Smooth muscle cell of the brain vasculature (primary cell): ENCODE measurements around the gene RPL37.
A peak's percentile ranks its signal among the peaks of the same experiment; 100 is the strongest.
"Not testable (repeated sequence)": the region's sequence is repeated elsewhere in the genome, so short reads cannot be mapped to it uniquely, and the experiment has no call there.

ENCODE experiments used
- DNase-seq: peaks from one replicate; pipeline ENCODE4 v3.0.0-alpha.2; 2012; ENCODE audit warnings: low read depth, low spot score

RPL37 gene

DNA sequence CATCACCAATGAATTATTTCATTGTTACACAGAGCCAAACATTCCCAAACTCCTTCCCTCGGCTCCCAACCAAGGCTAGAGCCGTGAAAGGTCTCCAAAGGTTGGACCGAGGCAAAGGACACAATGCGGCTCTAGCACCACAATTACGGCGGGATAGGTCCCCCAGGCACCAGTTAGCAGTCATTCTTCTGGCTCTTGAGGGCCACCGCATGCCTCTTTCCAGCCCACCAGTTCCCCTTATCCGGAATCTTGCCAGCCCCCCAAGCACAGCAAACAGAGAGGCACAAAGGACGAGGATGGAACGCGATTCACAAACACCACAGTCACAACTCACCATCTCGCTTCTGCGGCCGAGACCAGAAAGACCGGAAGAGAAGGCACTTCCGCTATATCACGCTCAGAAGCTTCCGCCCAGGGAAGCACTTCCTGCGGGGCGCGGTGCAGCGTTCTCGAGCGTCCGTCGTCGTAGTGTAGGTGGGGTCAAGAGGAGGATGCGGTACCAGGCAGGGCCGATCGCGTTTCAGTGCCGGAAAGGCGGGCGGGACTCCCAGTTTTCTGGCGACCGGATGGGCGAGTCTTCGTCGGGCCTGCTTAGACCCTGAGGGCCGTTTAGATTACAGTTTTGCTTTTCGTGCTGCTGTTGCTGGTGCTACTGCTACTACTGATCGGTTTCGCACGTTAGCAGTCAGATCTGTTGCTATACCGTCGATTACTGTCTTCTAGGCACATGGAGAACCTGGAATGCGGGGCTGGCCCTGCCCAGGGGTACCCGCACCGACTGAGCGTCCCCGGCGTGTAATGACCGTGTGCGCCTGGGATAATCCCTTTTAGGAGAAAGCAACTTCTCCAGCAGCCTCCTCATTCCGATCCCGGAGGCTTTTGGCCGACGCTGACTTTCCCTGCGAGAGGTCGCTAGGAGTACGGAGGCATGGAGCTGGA lies at the start of gene RPL37:
Gene RPL37, minus strand, starts transcription at position 374 of the 939 bp plus-strand sequence. Its CDS starts 37 bp downstream, at position 337.
- peak; percentile 89 for DNase-seq

DNA sequence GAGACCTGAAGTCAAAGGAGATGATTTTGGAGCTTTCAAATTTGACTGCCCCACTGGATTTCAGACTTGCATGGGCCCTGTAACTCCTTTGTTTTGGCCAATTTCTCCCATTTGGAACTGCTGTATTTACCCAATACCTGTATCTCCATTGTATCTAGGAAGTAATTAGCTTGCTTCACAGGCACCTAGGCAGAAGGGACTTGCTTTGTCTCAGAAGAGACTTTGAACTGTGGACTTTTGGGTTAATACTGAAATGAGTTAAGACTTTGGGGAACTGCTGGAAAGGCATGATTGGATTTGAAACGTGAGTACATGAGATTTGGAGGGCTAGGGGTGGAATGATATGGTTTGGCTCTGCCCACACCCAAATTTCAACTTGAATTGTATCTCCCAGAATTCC lies 48.0 kb upstream of the RPL37 start:
- not testable (repeated sequence) for DNase-seq

DNA sequence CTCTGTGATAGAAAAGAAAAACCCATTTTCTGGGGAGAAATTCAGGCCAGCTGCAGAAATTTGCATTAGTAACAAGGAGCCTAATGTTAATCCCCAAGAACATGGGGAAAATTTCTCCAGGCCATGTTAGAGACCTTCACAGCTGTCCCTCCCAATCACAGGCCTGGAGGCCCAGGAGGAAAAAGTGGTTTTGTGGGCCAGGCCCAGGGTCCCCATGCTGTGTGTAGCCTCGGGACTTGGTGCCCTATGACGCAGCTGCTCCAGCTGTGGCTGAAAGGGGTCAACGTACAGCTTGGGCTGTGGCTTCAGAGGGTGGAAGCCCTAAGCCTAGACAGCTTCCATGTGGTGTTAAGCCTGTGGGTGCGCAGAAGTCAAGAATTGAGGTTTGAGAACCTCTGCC lies 47.3 kb upstream of the RPL37 start:
- no peak for DNase-seq

DNA sequence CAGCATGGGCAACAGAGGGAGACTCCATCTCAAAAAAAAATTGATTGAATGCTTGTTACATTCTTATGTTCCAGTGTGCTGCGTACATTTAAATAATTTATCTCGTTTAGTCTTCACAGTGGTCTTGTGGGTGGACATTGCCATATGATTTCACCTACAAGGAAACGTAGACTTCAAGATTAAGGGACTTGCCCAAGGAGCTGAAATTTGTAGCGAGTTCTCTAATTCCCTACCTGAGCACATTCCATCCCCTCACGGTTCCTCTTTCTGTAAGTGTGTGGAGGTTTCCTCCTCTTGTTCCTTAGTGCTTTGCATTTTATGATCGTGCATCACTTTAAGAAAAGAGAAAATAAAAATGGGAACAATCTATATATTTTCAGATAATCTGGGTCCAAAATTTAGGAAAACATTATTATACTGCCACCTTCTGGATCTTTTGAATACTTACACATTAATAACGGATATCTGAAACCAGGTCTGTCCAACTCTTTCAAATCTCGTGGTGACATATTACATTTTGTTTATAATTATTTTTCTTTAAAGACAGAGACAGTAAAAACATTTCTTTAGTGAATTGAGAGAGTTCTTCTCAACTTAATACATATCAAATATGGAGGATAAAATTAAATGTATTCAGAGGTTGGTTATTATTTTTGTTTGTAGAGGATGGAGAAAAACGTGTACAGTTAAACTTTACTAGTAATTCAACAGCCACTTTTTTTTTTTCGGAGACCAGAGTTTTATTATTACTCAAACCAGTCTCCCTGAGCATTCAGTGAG lies 44.3 kb upstream of the RPL37 start:
- DNase-seq: peak; percentile 7

DNA sequence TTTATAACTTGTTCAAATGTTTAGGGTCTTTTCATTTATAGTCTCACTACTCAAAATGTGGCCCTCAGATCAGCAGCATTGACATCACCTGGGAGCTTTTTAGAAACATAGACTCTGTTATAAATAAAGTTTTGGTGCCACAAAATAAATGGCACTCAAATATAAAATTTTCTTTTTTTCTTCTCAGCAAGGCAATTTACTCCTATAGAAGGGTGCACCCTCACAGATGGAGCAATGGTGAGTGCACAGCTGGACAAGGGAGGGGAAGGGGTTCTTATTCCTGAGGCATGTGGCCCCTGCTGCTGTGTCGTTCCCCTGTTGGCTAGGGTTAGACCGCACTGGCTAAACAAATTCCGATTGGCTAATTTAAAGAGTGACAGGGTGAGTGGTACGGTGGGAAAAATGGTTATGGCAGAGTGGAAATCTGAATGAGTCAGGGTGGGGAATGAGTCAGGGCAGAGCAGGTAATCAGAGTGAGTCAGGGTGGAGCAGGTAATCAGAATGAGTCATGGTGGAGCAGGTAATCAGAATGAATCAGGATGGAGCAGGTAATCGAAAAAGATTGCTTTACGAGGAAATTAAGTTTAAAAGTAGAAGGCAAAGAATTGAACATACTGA lies 42.5 kb upstream of the RPL37 start:
- DNase-seq: no peak

DNA sequence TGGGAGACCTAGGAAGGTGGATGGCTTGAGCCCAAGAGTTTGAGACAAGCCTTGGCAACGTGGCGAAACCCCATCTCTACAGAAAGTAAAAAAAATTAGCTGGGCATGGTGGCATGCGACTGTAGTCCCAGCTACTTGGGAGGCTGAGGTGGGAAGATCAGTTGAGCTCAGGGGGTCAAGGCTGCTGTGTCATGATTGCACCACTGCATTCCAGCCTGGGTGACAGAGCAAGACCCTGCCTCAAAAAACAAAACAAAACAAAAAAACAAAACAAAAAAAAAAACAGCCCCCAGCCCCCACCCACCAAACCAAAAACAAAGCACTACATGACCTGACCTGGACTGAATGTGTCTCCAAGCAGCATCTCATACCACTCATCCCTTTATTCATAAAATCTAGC lies 40.9 kb upstream of the RPL37 start:
- DNase-seq: no peak

DNA sequence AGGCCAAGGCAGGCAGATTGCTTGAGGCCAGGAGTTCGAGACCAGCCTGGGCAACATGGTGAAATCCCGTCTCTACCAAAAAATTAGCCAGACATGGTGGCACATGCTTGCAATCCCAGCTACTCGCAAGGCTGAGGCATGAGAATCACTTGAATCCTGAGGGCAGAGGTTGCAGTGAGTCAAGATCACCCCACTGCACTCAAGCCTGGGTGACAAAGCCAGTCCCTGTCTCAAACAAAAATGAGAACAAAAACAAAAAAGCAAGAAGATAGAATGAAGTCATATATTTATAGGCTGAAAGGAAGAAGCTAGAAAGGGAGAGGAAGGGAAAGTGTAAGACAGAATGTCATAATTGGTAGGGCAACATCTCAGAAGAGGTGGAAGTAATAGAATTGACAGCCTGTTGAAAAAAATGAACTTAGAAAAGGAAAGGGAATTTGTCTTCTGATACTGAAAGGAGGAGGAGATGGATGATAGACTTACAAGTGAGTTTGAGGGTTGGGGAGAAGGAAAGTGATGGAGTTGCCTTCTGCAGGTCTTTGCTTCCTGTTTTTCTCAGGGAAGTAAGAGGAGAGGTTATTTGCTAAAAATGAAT lies 38.4 kb upstream of the RPL37 start:
- DNase-seq: no peak

DNA sequence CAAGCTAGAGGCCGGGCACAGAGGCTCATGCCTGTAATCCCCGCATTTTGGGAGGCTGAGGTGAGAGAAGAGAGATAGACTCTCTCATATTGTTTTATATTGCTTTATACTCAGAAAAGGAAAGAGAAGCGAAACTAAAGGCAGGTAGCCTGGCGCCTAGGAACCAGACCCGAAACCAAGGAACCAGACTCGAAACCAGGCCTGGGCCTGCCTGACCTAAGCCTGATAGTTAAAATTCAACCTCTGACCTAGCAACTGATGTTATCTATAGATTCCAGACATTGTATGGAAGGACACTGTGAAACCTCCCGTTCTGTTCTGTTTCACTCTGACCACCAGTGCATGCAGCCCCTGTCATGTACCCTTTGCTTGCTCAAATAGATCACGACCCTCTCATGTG lies 37.2 kb upstream of the RPL37 start:
- DNase-seq: not testable (repeated sequence)

DNA sequence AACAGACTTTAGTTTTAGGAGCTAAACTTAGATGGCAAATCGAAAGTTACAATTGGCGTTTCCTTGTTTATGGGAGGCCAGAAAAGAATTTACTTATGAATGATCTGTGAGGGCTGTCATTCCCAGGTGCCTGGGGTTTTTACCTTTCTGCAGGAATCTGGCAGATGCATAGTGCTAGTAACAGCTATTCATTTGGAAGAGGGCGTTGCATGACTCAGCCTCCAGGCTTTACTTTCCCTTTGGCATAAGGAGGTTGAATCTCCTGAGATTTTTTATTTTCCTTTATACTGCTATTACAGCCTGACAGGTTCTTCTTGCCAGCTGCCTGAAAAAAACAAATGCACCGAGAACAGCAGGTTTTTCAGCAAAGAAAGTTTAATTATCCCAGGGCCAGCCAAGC lies 36.2 kb upstream of the RPL37 start:
- no peak for DNase-seq

DNA sequence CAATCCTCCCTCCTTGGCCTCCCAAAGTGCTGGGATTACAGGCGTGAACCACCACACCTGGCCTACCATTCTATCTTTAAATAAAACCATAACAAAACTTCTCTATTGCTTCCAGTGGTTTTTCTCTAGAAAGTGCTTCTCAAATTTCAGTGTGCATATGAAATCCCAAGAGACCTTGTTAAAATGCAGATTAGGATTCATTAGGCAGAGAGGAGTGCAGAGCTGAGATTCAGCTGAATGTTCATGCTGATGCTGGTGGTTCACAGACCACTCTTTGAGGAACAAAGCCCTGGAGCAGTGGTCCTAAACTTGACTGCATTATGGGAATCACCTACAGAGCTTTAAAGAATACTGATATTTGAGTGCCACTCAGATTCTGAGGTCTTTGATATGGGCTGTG lies 34.4 kb upstream of the RPL37 start:
- DNase-seq: no peak

DNA sequence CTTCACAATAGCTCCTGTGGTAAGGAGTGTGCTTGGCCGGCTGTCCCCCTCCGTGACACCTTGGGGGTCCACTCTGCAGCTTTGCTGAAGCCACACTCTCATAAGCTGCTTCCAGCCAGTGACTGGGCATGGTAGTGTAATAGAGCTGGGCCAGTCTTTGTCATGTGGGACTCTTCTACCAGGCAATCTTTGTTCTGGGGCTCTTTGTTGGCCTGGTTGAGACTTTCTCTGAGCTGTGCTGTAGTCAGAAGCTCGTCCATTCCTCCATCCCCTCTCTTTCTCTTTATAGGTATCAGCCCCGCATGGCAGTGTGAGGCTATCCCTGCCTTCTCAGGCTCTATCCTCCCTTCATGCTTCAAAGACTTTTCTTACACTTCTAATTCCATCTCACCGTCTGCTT lies 31.8 kb upstream of the RPL37 start:
- DNase-seq: no peak

DNA sequence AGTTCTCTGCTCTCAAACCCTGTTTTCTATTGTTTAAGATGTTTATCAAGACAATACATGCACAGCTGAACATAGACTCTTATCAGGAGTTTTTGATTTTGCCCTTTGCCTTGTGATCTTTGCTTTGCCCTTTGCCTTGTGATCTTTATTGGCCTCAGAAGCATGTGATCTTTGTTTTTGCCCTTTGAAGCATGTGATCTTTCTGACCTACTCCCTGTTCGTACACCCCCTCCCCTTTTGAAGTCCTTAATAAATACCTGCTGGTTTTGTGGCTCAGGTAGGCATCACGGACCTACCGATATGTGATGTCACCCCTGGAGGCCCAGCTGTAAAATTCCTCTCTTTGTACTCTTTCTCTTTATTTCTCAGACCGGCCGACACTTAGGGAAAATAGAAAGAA lies 30.0 kb upstream of the RPL37 start:
- not testable (repeated sequence) for DNase-seq

DNA sequence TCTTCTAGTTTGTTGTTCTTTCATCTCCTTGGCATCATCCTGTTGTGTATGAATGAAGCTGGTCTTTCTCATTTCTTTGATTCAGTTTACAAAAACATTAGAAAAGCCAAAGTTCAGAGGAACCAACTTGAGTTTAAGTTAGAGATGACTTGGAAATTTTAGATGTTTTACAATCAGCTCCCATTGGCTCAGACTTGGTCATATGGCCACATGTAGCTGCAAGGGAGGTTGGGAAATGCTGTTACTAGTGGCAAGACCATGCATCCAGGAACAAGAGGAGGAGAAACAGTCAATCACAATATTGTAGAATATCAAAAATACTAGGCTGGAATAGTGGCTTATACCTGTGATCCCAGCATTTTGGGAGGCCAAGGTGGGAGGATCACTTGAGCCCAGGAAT lies 25.7 kb upstream of the RPL37 start:
- DNase-seq: no peak

DNA sequence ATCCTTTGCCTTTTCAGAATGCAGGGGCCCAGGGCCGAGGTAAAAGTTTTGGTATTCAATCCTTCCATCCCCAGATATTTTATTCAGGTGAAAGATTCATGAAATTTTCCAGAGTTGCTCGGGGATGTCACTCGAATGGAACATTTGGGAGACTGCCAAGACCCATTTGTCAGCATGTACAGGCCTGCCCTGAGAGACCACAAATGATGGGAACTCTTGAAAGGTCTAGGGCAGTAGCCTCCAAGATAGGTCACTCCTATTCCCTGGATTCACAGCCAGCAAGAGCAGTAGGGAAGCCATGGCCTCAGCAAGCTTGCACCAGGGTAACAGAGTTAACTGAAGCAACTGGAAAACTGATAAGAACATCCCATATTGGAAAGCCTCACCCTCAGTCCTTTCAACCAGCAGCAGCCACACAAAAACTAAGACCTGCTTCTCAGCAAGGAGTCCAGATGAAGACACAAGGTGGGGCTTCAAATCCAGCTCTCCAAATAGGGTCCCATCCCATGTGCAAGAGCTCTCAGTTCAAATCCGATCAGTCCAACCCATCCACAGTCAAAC lies 18.7 kb upstream of the RPL37 start:
- DNase-seq: no peak

DNA sequence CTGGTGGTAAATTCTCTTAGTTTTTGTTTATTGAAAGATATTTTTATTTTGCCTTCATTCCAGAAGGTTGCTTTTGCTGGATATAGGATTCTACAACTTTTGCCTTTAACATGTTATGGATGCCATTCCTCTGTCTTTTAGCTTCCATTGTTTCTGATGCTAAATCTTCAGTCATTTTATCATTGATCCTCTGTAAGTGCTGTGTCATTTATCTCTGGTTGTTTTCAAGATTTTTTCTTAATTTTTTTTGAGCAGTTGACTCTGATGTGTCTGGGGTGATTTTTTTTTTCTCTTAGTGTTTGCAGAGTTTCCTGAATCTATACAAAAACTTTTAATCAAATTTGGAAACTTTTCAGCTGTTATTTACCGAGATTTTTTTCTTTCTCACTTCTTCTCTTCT lies 12.5 kb upstream of the RPL37 start:
- DNase-seq: no peak

DNA sequence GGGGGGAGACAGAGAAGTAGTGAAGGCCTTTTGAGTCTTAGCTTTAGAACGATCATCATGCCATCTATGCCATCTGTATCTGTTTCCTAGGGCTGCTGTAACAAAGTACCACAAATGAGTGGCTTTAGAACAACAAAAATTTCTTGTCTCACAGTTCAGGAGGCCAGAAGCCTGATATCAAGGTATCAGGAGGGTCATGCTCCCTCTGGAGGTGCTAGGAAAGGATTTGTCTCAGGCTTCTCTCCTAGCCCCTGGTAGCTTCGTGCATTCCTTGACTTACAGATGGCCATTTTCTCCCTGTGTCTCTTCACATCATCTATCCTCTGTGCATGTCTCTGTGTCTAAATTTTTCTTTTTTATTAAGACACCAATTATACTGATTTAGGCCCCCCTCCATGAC lies 11.3 kb upstream of the RPL37 start:
- no peak for DNase-seq

DNA sequence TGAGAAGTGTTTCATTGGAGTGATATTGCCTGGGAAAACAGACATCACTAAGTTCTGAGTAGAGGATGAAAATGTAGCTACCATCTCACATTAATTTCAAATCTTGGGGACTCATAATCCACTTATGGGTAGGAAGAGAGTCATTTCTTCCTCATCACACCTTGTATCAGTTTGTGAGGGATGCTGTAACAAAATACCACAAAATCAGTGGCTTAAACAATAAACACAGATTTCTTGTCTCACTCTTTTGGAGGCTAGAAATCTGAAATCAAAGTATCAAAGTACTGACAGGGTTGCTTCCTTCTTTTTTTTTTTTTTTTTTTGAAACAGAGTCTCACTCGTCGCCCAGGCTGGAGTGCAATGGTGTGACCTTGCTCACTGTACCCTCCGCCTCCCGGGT lies 9.5 kb upstream of the RPL37 start:
- no peak for DNase-seq

DNA sequence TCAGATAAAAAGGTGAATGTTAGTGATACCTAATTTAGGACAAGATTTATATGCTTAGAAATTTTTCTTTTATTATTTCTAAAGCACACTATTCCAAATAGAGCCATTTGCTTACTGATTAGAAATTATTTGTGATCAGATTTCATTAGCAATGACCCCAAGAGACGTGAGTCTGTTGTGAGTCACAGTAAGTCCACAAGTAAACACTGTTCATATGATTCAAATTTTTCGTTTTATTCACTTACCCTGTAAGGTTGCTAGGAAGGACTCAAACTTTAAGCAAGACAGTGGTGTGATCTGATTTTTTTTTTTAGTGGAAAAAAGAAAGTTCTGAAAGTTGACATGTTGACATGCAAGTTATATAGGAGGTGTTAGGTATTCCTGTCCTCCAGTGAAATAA lies 7.3 kb upstream of the RPL37 start:
- no peak for DNase-seq

DNA sequence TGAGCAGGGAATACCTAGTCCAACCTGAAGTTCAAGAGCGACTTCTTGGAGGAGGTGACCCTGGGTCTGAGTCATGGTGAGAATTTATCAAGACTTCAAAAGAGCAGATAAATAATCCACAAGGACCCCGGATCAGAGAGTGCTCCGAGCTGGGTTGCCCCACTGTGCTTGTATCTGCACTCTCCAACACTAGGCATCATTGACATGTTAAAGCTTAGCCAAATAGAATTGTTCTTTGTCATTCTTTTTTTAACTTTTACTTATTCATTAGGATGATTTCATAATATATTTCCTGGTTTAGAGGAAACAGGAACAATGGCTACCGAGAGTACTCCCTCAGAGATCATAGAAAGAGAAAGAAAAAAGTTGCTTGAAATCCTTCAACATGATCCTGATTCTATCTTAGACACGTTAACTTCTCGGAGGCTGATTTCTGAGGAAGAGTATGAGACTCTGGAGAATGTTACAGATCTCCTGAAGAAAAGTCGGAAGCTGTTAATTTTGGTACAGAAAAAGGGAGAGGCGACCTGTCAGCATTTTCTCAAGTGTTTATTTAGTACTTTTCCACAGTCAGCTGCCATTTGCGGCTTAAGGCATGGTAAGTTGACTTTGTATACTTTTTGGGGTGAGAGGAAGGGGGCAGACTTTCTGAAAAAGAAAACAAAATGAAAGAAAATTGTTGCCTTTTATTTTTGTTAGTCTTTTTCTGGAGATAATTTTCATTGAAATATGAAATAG lies 6.2 kb upstream of the RPL37 start, which contains the start of gene CARD6:
Gene CARD6, plus strand, starts transcription at position 300 of the 738 bp plus-strand sequence. Its CDS starts 16 bp downstream, at position 316.
- DNase-seq: no peak

DNA sequence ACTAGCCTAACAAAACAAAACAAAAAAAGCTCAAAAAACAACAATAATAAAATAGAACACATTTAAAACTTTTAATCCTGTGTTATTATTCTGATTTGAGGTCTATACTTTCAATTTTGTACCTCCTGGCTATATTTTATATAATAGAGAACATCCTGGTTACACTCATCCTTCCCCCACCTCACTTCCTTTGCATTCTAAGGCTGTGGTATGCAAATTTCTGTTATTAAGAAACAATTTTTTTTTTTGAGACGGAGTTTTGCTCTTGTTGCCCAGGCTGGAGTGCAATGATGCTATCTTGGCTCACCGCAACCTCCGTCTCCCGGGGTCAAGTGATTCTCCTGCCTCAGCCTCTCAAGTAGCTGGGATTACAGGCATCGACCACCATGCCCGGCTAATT lies 3.1 kb upstream of the RPL37 start:
- no peak for DNase-seq

DNA sequence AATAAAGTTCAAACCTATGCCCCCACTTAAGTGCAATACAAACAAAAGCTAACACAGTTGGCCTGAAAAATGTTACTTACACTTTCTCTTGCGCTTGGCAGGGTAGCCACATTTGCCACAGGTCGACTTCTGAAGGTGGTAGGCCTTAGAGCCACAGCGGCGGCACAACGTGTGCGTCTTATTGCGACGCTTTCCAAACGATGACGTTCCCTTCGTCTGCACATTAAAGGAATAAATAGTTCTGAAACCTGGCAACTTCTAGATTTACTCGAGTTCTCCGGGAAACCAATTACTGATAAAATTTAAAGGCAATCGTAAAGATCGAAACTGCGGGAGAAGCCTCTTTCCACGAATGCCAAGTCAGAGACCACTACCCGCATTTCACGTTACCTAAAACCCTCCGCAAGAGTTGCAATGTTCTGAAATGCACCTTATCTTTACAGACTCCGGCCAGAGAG lies 602 bp downstream of the RPL37 start:
- no peak for DNase-seq
